Measurements from ENCODE around the gene ETV1.

DNA sequence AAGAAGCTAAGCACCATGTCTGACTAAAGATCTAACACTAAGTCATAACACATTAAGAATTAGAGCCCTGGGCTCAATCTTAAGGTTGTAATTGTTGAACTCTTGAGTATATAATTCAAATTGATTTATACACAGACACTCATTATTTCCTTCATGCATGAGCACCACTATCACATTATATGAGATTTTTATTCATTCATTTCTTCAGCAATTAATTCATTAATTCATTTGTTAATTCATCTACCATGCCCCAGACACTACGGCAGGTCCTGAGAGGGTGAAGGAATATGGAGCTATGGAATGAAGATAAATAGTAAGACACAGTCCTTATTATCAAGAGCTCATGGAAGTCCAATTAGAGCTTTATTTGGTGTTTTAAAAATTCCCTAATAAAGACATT is 41.9 kb downstream of the ETV1 start:
- TF ChIP-seq, protein P1, sequence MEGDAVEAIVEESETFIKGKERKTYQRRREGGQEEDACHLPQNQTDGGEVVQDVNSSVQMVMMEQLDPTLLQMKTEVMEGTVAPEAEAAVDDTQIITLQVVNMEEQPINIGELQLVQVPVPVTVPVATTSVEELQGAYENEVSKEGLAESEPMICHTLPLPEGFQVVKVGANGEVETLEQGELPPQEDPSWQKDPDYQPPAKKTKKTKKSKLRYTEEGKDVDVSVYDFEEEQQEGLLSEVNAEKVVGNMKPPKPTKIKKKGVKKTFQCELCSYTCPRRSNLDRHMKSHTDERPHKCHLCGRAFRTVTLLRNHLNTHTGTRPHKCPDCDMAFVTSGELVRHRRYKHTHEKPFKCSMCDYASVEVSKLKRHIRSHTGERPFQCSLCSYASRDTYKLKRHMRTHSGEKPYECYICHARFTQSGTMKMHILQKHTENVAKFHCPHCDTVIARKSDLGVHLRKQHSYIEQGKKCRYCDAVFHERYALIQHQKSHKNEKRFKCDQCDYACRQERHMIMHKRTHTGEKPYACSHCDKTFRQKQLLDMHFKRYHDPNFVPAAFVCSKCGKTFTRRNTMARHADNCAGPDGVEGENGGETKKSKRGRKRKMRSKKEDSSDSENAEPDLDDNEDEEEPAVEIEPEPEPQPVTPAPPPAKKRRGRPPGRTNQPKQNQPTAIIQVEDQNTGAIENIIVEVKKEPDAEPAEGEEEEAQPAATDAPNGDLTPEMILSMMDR (IDR thresholded peaks at IDR 0.05): no peak
- no peak for TF ChIP-seq POLR2A (IDR thresholded peaks at IDR 0.05)
